Muscle layer of duodenum (tissue), 2 donors: ENCODE data around the gene EPAS1.

Experiments
- H3K27ac ChIP-seq: one replicate; pipeline ENCODE4 v1.7.0; 2013; ENCODE audit warnings: mild to moderate bottlenecking, low read length
- H3K27me3 ChIP-seq: one replicate; pipeline ENCODE4 v1.7.0; 2013; ENCODE audit warnings: low read depth, mild to moderate bottlenecking, control low read depth, low read length
- H3K36me3 ChIP-seq, 2 donors: one replicate each; pipeline ENCODE4 v1.7.0; 2013; ENCODE audit warnings: low read length in 2 of 2, control low read depth in 1 of 2, mild to moderate bottlenecking in 1 of 2; ENCODE audit not compliant: insufficient read depth in 2 of 2, control insufficient read depth in 1 of 2
- H3K4me1 ChIP-seq, 2 donors: one replicate each; pipeline ENCODE4 v1.7.0; 2013; ENCODE audit warnings: low read length in 2 of 2, mild to moderate bottlenecking in 2 of 2, control low read depth in 1 of 2, moderate library complexity in 1 of 2; ENCODE audit not compliant: insufficient read depth in 2 of 2, control insufficient read depth in 1 of 2
- H3K4me3 ChIP-seq, 2 donors: one replicate each; pipeline ENCODE4 v1.7.0; 2013; ENCODE audit warnings: low read length in 2 of 2, low read depth in 1 of 2, mild to moderate bottlenecking in 1 of 2
- H3K9me3 ChIP-seq, 2 donors: one replicate each; pipeline ENCODE4 v1.7.0; 2013; ENCODE audit warnings: low read length in 2 of 2, control low read depth in 1 of 2, mild to moderate bottlenecking in 1 of 2; ENCODE audit not compliant: control insufficient read depth in 1 of 2
- donor health status: healthy.

EPAS1 gene

GRCh38 chr2:46293466-46293865, 3.7 kb upstream of the EPAS1 start:
- Histone ChIP-seq H3K9me3 (no peaks in the 10 kb centered on the region), H3K27ac (no peak overlapping the region), H3K27me3 (no peaks in the 10 kb centered on the region), H3K4me1 (peaks cover 0 to 7% of the 10 kb centered on the region in 2 donors), H3K4me3 (no peak overlapping the region), H3K36me3 (no peaks in the 10 kb centered on the region)

DNA sequence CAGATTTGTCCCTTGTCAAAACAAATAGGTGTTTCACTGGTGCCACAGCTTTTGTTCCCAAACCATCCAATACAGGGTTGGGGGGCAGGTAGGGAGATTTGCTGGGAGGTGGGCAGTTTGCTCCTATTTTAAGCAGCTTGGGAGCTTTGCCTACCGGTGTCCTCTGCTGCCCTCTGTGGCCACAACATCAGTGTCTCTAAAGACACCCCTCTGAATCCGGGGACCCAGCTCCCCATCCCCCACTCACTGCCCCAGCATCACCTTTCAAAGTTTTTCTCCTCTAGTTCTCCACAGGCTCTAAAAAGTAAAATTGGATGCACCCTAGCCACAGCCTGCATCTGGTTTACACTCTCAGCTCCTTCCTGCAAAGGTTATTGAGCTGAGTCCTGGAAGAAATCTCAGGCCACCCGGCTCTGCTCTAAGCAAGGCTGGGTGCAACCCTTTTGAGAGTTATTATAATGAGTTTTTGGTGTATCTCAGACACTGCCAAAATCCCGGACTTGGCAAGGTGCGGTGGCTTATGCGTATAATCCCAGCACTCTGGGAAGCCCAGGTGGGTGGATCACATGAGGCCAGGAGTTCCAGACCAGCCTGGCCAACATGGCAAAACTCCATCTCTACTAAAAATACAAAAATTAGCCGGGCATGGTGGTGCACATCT, 2.9 kb upstream of the EPAS1 start:
- Histone ChIP-seq H3K27ac (no peak overlapping the region), H3K4me3 (no peak overlapping the region), H3K27me3 (no peaks in the 10 kb centered on the region), H3K36me3 (no peaks in the 10 kb centered on the region), H3K9me3 (no peaks in the 10 kb centered on the region), H3K4me1 (peaks cover 0 to 7% of the 10 kb centered on the region in 2 donors)

- no peaks in the 10 kb centered on the region for H3K36me3 ChIP-seq
- H3K4me3 ChIP-seq = peak overlapping the region; percentile 57 to 85
- H3K9me3 ChIP-seq = no peaks in the 10 kb centered on the region
- H3K27me3 ChIP-seq = no peaks in the 10 kb centered on the region
- H3K4me1 ChIP-seq = peaks cover 0 to 7% of the 10 kb centered on the region in 2 donors
- peak overlapping the region; percentile 56 for H3K27ac ChIP-seq
Measured at GRCh38 chr2:46296216-46296839, 879 bp upstream of the EPAS1 start.

DNA sequence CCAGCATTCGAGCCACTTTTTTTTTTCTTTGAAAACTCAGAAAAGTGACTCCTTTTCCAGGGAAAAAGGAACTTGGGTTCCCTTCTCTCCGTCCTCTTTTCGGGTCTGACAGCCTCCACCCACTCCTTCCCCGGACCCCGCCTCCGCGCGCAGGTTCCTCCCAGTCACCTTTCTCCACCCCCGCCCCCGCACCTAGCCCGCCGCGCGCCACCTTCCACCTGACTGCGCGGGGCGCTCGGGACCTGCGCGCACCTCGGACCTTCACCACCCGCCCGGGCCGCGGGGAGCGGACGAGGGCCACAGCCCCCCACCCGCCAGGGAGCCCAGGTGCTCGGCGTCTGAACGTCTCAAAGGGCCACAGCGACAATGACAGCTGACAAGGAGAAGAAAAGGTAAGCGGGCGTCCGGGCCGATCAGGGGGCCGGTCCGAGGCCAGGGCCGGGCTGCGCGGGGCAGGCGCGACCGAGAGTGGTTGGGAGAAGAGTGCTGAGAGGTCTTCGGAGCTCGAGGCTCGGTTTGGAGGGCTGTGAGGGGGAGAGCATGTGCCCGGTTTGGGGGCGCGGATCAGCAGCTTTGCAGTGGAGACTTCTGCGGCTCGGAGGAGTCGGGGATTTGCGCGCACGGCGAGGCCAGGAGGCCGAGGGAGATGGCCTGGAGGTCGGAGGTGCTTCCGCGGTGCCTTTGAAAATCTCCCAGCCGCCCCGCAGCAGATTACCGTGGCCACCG, 502 bp downstream of the EPAS1 start:
- peak overlapping the region; percentile 84 for H3K27ac ChIP-seq
- H3K9me3 ChIP-seq = no peaks in the 10 kb centered on the region
- H3K4me1 ChIP-seq = peaks cover 0 to 7% of the 10 kb centered on the region in 2 donors
- no peaks in the 10 kb centered on the region for H3K36me3 ChIP-seq
- H3K27me3 ChIP-seq = no peaks in the 10 kb centered on the region
- peak overlapping the region; percentile 85 to 88 for H3K4me3 ChIP-seq

- no peaks in the 10 kb centered on the region for H3K27me3 ChIP-seq
Measured at GRCh38 chr2:46298272-46298521, 990 bp downstream of the EPAS1 start.

DNA sequence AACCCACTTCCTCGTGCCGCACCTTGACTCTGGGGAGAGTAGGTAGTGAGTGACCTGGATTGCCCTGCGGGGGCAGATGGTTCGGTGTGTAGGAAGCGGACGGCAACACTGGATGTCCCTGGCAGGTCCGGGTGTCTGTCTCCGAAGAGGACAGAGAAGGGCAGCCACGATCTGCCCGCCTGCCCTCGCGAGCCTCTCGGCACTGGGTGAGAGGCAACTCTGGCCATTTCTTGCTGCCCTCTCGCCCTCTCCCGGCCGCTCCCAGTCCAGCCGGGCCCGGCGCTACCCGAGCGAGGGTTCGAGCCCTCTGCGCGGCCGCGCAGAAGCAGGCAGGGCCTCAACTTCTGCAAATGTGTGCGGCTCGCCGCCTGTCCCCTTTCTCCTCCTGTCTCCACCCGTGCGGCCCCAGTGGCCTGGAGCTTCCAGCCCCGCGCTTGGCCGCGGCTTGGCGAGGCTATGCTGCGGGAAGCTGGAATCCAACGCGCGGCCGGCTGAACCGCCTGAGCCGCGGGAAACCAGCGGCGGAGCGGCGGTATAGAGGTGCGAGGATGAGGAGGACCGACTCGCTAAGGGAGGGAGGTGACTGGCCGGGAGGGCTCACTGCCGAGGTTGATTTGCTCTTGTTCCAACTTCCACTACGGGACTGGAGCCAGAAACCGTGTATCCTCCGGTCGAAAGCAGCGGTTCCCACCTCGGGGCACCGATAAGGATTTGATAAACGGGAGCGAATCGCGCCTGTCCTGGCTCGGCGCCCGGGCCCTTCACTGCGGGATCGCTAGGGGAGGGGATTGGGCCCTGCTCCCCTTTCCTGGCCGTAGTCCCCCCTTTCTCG, 1.5 kb downstream of the EPAS1 start:
- H3K4me1 ChIP-seq = peaks cover 0 to 7% of the 10 kb centered on the region in 2 donors
- no peaks in the 10 kb centered on the region for H3K36me3 ChIP-seq
- peak overlapping the region; percentile 84 for H3K27ac ChIP-seq
- H3K27me3 ChIP-seq = no peaks in the 10 kb centered on the region
- peak overlapping the region; percentile 85 to 88 for H3K4me3 ChIP-seq
- no peaks in the 10 kb centered on the region for H3K9me3 ChIP-seq

More at GRCh38 chr2:46298272-46298521, 990 bp downstream of the EPAS1 start:
- H3K4me1 ChIP-seq = peaks cover 0 to 7% of the 10 kb centered on the region in 2 donors
- H3K36me3 ChIP-seq = no peaks in the 10 kb centered on the region
- H3K4me3 ChIP-seq = peak overlapping the region; percentile 85 to 88
- peak overlapping the region; percentile 84 for H3K27ac ChIP-seq
- no peaks in the 10 kb centered on the region for H3K9me3 ChIP-seq

DNA sequence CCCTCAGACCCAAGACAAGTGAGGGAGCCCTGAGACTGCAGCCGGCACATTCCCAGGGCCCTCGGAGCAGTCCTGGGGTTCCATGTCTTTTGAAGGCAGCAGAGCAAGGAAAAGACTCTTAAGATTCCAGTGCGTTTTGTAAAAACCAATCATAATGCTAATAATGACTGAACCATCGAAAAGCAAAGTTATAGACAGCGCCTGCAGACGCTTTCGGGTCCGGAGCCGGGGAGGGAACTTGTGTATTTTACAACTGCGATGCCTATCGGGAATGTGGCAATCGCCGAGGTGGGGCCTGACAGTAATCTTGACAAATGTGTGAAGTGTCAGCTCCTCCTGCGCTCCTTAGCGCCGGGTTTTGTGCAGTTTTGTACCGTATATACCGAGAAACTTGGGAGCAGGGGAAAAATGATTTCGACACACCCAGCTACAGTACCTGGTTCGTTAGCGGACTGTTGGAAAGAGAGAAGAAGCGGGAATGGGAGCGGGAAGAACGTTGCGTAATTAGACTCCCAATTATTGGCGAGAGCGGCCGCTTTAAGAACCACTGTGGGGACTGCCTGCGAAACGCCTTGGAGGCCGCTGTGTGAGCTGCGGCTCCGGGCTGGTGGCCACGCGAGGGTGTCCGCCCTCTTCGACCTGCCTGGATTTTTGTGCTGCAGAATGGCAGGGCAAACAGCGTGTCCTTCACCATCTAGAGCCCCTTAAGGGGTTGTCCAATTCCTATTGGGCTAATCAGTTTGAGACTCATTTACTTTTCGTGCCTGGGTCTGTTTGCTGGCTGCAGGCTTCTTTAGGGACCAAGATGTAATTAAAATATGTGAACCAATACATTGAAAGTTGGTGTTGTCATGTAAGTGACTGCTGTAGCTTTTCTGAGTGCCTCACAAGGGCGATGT, 2.4 kb downstream of the EPAS1 start:
- Histone ChIP-seq H3K4me1 (peaks cover 0 to 7% of the 10 kb centered on the region in 2 donors), H3K36me3 (no peaks in the 10 kb centered on the region), H3K27ac (peak overlapping the region; percentile 84), H3K4me3 (peak overlapping the region; percentile 85 to 88), H3K27me3 (no peaks in the 10 kb centered on the region), H3K9me3 (no peaks in the 10 kb centered on the region)

GRCh38 chr2:46300406-46300832, 3.2 kb downstream of the EPAS1 start:
- Histone ChIP-seq H3K36me3 (no peaks in the 10 kb centered on the region), H3K9me3 (no peaks in the 10 kb centered on the region), H3K4me3 (peak overlapping the region; percentile 85 to 88), H3K27me3 (no peaks in the 10 kb centered on the region), H3K4me1 (peaks cover 0 to 7% of the 10 kb centered on the region in 2 donors), H3K27ac (peak overlapping the region; percentile 84)

DNA sequence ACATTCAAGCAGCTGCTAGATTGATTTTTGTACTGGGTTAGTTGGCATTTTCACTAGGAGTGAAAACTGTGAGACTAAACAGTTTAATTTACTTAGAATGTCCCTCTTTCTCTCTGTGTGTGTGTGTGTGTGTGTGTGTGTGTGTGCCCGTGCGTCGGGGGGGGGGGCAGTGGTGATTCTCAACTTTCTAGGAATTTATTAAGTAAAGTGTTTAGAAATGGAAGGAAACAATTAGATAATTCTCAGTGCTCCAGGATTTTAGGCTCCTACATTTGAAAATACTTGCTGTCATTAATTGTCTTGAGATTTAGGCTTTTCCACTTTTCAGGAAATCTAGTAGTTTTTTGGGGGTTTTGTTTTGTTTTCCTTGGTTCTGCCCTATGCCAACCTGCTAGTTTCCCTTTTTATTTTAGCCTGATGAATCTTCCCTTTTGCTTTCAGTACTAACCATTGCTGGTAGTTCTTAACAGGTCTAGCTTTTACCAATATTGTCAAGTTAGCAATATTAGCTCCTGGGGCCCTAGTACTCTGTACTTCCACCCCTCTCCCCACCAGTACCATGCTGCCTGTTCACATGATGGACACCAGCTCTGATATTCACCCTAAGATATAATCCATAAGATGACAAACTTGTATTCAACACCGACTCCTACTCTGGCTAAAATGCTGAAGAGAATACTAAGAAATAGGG, 4.9 kb downstream of the EPAS1 start:
- Histone ChIP-seq H3K27me3 (no peaks in the 10 kb centered on the region), H3K4me1 (peaks cover 0 to 6% of the 10 kb centered on the region in 2 donors), H3K9me3 (no peaks in the 10 kb centered on the region), H3K4me3 (peak overlapping the region in 1 of 2 donors; percentile 33), H3K27ac (no peak overlapping the region), H3K36me3 (no peaks in the 10 kb centered on the region)

- Histone ChIP-seq H3K27ac (no peak overlapping the region), H3K9me3 (no peaks in the 10 kb centered on the region), H3K36me3 (no peaks in the 10 kb centered on the region), H3K27me3 (no peaks in the 10 kb centered on the region), H3K4me3 (no peak overlapping the region), H3K4me1 (peaks cover 0 to 15% of the 10 kb centered on the region in 2 donors)
Measured at GRCh38 chr2:46303233-46303632, 6.0 kb downstream of the EPAS1 start.
